Fibroblast of villous mesenchyme (primary cell): Measurements from ENCODE around the gene MACROD1. TPM values are rescaled to one million over a fixed set of nuclear protein-coding genes. Genes with fewer than 3 reads are reported as not detected.

Experiments used
- DNase-seq: peaks from one replicate; pipeline ENCODE4 v3.0.0-alpha.2; 2010; ENCODE audit warnings: low read depth
- H3K4me3 ChIP-seq: 2 replicates; pipeline ENCODE4 v1.5.1; 2011; ENCODE audit warnings: low read depth, mild to moderate bottlenecking, low read length
- CTCF ChIP-seq: IDR thresholded peaks from 2 replicates; pipeline ENCODE4 v1.5.1; 2012; ENCODE audit warnings: low read depth, mild to moderate bottlenecking, low read length; ENCODE audit not compliant: insufficient read depth
- total RNA-seq: library from RNA; depleted of rRNA; stranded (reverse); fragments of >200 nt; gene quantifications from 2 replicates; pipeline ENCODE4 v1.2.3, GENCODE V29; 2012

Gene MACROD1
- total RNA-seq, 1 donor = 8.6 TPM

DNA sequence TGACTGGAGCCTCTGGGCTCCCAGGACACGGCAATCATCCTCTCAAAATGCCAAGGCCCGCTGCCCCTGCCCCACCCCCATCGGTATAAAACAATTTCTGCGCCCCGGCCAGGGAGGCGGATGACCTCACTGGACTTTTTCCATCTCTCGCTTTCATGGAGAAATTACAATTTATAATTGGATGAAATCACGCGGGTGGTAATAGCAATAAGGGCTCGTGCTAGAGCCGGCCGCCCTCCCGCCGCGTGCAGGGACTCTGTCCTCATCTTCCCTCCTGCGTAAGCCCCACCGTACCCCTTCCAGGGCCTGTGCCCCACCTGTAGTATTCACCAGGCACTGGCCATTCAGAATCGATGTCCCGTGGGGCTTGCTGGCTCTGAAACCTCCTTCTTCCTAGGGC is 64.5 kb downstream of the MACROD1 start:
- H3K4me3 ChIP-seq = no peak overlapping the region
- DNase-seq = no peak

GRCh38 chr11:64100782-64101353 is 65.0 kb downstream of the MACROD1 start:
- no peak for DNase-seq
- H3K4me3 ChIP-seq = no peak overlapping the region
- no peak for TF ChIP-seq CTCF

More for the DNA sequence above, 64.5 kb downstream of the MACROD1 start:
- no peak for TF ChIP-seq CTCF

DNA sequence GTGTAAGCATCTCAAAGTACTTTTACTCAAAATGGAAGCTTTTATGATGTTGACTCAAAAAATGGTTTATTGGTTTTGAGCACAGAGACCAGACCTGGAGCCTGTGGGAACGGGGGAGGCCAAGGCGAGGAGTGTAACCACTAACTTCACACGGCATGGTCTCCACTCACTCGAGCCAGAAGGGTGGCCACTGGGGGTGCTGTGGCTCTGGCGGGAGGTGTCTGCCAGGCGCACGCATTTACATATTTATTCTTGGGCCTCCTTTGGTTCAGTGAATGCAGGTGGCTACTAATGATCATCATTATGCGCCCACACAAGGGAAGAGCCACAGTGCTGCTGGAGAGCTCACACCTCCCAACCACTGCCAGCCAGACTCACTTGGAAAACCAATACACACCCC is 65.6 kb downstream of the MACROD1 start:
- no peak for DNase-seq
- no peak overlapping the region for H3K4me3 ChIP-seq
- TF ChIP-seq CTCF = peak; percentile 26

DNA sequence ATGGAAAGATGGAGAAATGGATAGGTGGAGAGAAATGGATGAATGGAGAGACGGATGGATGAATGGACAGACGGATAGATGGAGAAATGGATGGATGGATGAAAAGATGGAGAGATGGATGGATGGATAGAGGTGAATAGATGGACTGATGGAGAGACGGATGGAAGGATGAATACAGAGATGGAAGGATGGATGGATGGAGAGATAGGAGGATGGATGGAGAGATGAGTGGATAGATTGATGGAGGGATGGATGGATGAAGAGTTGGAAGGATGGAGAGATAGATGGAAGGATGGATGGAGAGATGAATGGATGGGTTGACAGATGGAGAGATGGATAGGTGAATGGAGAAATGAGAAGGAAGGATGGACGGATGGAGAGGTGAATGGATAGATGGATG is 66.5 kb downstream of the MACROD1 start:
- DNase-seq = no peak
- TF ChIP-seq CTCF = no peak
- H3K4me3 ChIP-seq = no peak overlapping the region

DNA sequence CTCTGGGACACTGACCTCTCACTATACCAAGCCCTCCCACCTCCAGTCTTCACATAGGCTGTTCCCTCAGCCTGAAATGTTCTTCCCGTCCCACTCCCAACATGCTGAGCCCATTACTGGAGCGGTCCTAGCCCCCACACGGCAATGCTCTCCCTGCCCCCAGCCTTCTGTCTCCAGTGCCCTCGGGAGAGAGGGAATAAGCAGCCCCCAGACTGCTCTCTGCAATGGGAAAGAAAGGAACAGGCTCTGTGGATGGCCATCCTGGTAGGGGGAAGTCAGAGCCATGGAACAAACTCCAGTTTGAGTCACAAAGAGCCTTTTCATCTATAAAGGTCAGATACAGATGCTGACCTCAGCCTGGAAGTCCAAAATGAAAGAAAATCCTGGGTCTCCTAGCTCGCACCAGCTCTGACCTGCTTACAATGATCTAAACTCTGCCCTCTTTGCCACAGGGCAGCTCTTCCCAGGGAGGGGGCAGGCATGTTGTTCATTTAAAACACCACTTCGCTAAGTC is 67.5 kb downstream of the MACROD1 start:
- no peak for TF ChIP-seq CTCF
- no peak for DNase-seq
- no peak overlapping the region for H3K4me3 ChIP-seq

- TF ChIP-seq CTCF = no peak
- DNase-seq = no peak
Measured at GRCh38 chr11:64097468-64098317, 68.2 kb downstream of the MACROD1 start.

More at GRCh38 chr11:64097468-64098317, 68.2 kb downstream of the MACROD1 start:
- no peak overlapping the region for H3K4me3 ChIP-seq
